HG02981 (cell line): ENCODE measurements around the gene CALHM4.

ENCODE experiments used
- ATAC-seq: cut with Tn5 transposase; IDR thresholded peaks from one replicate; pipeline ENCODE4 v1.9.1; 2021; ENCODE audit warnings: mild to moderate bottlenecking, moderate library complexity; ENCODE audit not compliant: unreplicated experiment

The CALHM4 gene

GRCh38 chr6:116536216-116536621 lies 17.3 kb upstream of the CALHM4 start:
- ATAC-seq = peak; percentile 37

GRCh38 chr6:116542426-116542825 lies 11.1 kb upstream of the CALHM4 start:
- no peak for ATAC-seq

DNA sequence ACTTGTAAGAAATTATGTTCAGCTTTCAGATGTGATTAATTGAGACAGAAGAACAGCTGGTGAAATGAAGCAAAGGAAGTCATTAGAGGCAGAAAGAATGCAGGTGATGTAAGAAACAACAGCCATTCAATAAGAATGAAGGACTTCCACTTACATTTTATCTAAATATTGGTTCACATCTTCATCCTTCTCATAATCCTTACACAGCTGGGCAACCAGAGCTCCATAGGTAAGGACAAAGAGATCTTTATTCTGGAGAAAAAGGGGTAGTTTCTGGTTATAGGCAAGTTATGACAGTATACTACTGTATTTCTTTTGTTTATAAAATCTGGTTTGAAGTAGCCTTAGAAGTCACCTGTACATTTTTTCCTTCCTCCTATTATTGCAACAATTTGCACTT lies 10.4 kb upstream of the CALHM4 start:
- ATAC-seq = no peak

DNA sequence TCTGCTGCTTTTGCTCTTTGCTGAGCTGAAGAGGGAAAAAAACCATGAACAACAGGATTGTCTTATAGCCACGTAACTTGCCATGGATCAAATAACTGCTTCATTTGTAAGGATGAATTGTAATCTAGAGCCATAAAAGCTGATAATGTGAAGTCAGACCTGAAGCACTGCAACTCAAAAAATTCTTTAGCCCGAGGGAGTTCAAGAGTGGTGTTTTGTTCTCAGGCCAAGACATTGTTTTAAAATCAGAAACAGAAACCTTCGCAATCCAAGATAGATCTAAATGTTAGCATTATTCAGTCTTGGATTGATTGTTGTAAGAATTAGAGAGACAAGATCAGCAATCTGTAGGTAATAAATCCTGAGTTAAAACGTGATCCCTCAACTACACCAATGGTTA lies 7.9 kb upstream of the CALHM4 start, which contains the start of gene TRAPPC3L:
Gene TRAPPC3L (minus strand): TSS at position 34 of the 400 bp plus-strand sequence. CDS start 170 bp downstream, outside the sequence.
- no peak for ATAC-seq

- ATAC-seq = no peak
Observed at GRCh38 chr6:116547358-116547757, 6.2 kb upstream of the CALHM4 start.

- ATAC-seq = no peak
Observed at GRCh38 chr6:116550796-116551195, 2.8 kb upstream of the CALHM4 start.

DNA sequence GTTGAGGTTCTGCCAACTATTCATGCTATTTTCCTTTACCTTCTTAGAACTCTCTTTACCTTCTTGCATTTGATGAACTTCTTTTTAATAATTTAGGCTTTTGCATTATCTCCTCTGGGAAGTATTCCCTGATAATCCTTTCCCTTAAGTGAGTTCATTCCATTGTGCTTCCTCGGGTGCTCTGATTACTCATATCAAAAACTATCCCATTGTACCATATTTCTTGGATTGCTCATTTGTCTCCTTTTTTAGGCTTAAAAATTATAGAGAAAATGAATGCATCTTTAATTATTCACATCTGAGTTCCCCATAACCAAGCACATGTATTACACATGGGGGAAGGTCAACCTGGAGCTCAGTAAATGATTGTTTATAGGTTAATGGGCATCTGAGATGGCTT lies 2.5 kb downstream of the CALHM4 start:
- no peak for ATAC-seq

GRCh38 chr6:116556814-116557415 lies 3.4 kb downstream of the CALHM4 start:
- ATAC-seq = no peak

- ATAC-seq = no peak
Observed at GRCh38 chr6:116557893-116558292, 4.3 kb downstream of the CALHM4 start.

DNA sequence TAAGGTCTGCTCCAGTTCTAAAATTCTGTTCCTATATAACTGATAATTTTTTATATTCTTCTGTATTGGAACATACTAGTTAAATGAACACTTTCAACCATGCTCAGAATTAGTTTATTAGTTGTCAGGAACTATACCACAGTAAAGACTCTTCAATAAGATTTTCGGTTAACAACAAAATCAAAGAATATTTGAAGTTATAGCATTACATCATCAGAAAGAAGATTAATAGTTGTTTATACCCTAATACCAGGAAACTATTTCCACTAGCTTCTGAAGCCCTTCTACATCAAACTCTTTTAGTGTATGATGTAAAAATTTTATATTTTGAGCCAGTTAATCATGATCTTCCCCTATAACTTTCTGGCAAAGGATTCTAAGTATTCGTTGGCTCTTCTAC lies 6.6 kb downstream of the CALHM4 start:
- no peak for ATAC-seq

DNA sequence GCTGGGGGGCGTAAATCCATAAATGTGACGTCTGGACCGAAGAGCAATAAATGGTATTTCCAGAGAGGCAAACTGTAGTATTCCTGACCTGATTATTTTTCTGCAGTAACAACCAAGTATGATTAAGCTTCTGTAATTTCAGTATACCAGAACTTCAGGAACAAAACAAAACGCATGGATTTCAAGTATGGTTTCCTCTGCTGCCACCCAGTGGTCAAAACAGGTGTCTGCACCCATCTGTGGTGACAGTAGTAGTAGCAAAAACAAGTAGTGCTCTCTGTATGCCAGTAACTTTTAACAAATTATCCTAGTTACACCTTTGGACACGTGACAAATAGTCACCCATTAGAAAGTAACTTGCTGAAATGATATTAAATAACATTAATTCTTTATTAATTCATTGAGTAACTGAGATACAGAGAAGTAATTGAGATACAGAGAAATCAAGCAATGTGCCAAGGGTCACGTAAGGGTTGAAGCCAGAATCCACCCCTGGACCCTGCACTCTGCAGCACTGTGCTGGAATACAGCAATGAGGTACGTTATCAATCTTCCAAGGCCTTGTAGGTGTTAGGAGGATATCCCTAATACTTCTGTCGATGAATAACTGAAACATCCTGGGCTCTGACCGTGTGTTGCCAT lies 7.9 kb downstream of the CALHM4 start:
- peak; percentile 53 for ATAC-seq

GRCh38 chr6:116562019-116562403 lies 8.5 kb downstream of the CALHM4 start:
- ATAC-seq = no peak

- ATAC-seq = no peak
Observed at GRCh38 chr6:116562614-116563013, 9.1 kb downstream of the CALHM4 start.

DNA sequence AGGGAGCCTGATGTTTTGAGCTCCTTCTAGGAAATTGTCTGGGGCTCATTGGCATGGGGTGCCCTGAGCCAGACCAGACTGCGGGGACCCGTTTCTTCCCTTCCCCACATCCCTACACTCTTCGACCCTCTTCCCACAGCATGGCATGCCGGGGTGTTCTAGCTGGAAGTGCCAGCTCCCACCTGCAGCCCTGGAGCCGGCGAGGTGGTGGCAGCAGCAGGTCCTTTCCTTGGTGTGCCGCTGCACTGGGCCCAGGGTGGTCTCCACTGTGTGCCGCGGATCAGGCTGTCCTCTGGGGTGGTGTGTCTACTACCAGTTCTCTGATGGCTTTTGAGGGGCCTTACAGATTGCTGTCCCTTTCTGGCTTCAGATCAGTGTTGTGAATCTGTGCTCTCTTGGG lies 10.3 kb downstream of the CALHM4 start:
- no peak for ATAC-seq

- ATAC-seq = no peak
Observed at GRCh38 chr6:116564311-116564710, 10.8 kb downstream of the CALHM4 start.

GRCh38 chr6:116564921-116565872 lies 11.6 kb downstream of the CALHM4 start:
- no peak for ATAC-seq

- ATAC-seq = no peak
Observed at GRCh38 chr6:116568111-116568510, 14.6 kb downstream of the CALHM4 start.

GRCh38 chr6:116568821-116569755 lies 15.5 kb downstream of the CALHM4 start:
- no peak for ATAC-seq

- ATAC-seq = peak; percentile 92
Observed at GRCh38 chr6:116570856-116571682, 17.5 kb downstream of the CALHM4 start, which contains the start of gene RWDD1. TSS of gene RWDD1 (plus strand) at chr6:116571504. CDS start at chr6:116571583, 79 bp downstream.

DNA sequence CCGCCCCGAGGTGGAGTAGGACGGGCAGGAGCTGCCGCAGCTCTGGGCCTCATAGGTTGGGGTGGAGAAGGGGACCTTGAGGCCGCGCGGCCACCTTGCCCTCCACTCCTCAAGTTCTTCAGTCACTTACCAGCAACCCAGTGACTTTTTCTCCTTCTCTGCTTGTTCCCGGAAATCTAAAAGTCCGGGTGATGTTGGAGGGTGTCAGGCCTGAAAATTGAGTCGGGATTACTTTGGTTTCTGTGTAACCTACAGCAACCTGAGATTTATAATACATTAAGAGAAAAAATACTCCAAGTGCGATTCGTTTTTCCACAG lies 18.1 kb downstream of the CALHM4 start:
- ATAC-seq = no peak
